ENCODE data around the gene MAGEA4.

MAGEA4 gene

GRCh38 chrX:151912221-151912620 is 468 bp upstream of the MAGEA4 start:
- TF ChIP-seq REST (IDR thresholded peaks at IDR 0.05; ENCODE audit: insufficient read depth in 1 of 2, low read depth in 2 of 2, low read length in 2 of 2) (no peak), TAF1 (IDR thresholded peaks at IDR 0.05; ENCODE audit: borderline replicate concordance, insufficient read depth, low read length) (no peak), FOXP2 (optimal IDR thresholded peaks at IDR 0.05; ENCODE audit: borderline replicate concordance, extremely low read depth, extremely low read length, insufficient read depth) (no peak), POLR2AphosphoS5 (IDR thresholded peaks at IDR 0.05; ENCODE audit: low read depth, low read length) (no peak), SIN3A (IDR thresholded peaks at IDR 0.05; ENCODE audit: borderline replicate concordance, insufficient read depth, low read length) (no peak)

- no peak for TF ChIP-seq SIN3A (IDR thresholded peaks at IDR 0.05; ENCODE audit: borderline replicate concordance, insufficient read depth, low read length)
- no peak for TF ChIP-seq FOXP2 (optimal IDR thresholded peaks at IDR 0.05; ENCODE audit: borderline replicate concordance, extremely low read depth, extremely low read length, insufficient read depth)
- no peak for TF ChIP-seq TAF1 (IDR thresholded peaks at IDR 0.05; ENCODE audit: borderline replicate concordance, insufficient read depth, low read length)
- no peak for TF ChIP-seq POLR2AphosphoS5 (IDR thresholded peaks at IDR 0.05; ENCODE audit: low read depth, low read length)
- no peak for TF ChIP-seq REST (IDR thresholded peaks at IDR 0.05; ENCODE audit: insufficient read depth in 1 of 2, low read depth in 2 of 2, low read length in 2 of 2)
These were observed 6.9 kb downstream of the MAGEA4 start for GRCh38 chrX:151919610-151920009.

- TF ChIP-seq REST (IDR thresholded peaks at IDR 0.05; ENCODE audit: insufficient read depth in 1 of 2, low read depth in 2 of 2, low read length in 2 of 2) (no peak), TAF1 (IDR thresholded peaks at IDR 0.05; ENCODE audit: borderline replicate concordance, insufficient read depth, low read length) (no peak), FOXP2 (optimal IDR thresholded peaks at IDR 0.05; ENCODE audit: borderline replicate concordance, extremely low read depth, extremely low read length, insufficient read depth) (no peak), POLR2AphosphoS5 (IDR thresholded peaks at IDR 0.05; ENCODE audit: low read depth, low read length) (no peak), SIN3A (IDR thresholded peaks at IDR 0.05; ENCODE audit: borderline replicate concordance, insufficient read depth, low read length) (no peak)
These were observed 7.4 kb downstream of the MAGEA4 start for GRCh38 chrX:151920101-151920500.

GRCh38 chrX:151920530-151920929 is 7.8 kb downstream of the MAGEA4 start:
- no peak for TF ChIP-seq REST (IDR thresholded peaks at IDR 0.05; ENCODE audit: insufficient read depth in 1 of 2, low read depth in 2 of 2, low read length in 2 of 2)
- TF ChIP-seq SIN3A (IDR thresholded peaks at IDR 0.05; ENCODE audit: borderline replicate concordance, insufficient read depth, low read length), result no peak

GRCh38 chrX:151921292-151921691 is 8.6 kb downstream of the MAGEA4 start:
- TF ChIP-seq TAF1 (IDR thresholded peaks at IDR 0.05; ENCODE audit: borderline replicate concordance, insufficient read depth, low read length), result no peak
- TF ChIP-seq REST (IDR thresholded peaks at IDR 0.05; ENCODE audit: insufficient read depth in 1 of 2, low read depth in 2 of 2, low read length in 2 of 2), result no peak
- no peak for TF ChIP-seq POLR2AphosphoS5 (IDR thresholded peaks at IDR 0.05; ENCODE audit: low read depth, low read length)
- TF ChIP-seq SIN3A (IDR thresholded peaks at IDR 0.05; ENCODE audit: borderline replicate concordance, insufficient read depth, low read length), result no peak
- no peak for TF ChIP-seq FOXP2 (optimal IDR thresholded peaks at IDR 0.05; ENCODE audit: borderline replicate concordance, extremely low read depth, extremely low read length, insufficient read depth)

All from PFSK-1 (cell line).